Transverse colon (tissue), 4 donors: ENCODE results near the gene UBAC2. TPM values are rescaled to one million over a fixed set of nuclear protein-coding genes. Genes with fewer than 3 reads are reported as not detected.
A peak's percentile ranks its signal among the peaks of the same experiment; 100 is the strongest.

Experiments
- DNase-seq: peaks from one replicate; pipeline ENCODE4 v3.0.0-alpha.2; 2019
- H3K27ac ChIP-seq, 4 donors: fragments of 200-600 bp; sonication (generic); 2 replicates each; pipeline ENCODE4 v1.5.1; 2016 to 2018; ENCODE audit warnings: inconsistent platforms in 4 of 4
- H3K27me3 ChIP-seq: fragments of 200-600 bp; sonication (generic); 2 replicates; pipeline ENCODE4 v1.5.1; 2017; ENCODE audit warnings: inconsistent platforms
- H3K36me3 ChIP-seq, 4 donors: fragments of 200-600 bp; sonication (generic); 2 replicates each; pipeline ENCODE4 v1.5.1; 2017 to 2019; ENCODE audit warnings: inconsistent platforms in 4 of 4
- H3K4me1 ChIP-seq, 4 donors: fragments of 200-600 bp; sonication (generic); 2 replicates each; pipeline ENCODE4 v1.5.1; 2017 to 2020; ENCODE audit warnings: inconsistent platforms in 4 of 4
- H3K4me3 ChIP-seq, 4 donors: fragments of 200-600 bp; sonication (generic); 1 replicate in 1 of 4; 2 replicates in 3 of 4; pipeline versions ENCODE4 v1.5.1 to v1.6.1; 2017 to 2019; ENCODE audit warnings: inconsistent platforms in 4 of 4
- H3K9me3 ChIP-seq, 2 donors: fragments of 200-600 bp; sonication (generic); 2 replicates each; pipeline ENCODE4 v1.5.1; 2017 to 2019; ENCODE audit warnings: inconsistent platforms in 2 of 2
- EP300 ChIP-seq: sonication (generic); formaldehyde crosslinking; IDR thresholded peaks from one replicate; pipeline ENCODE4 v1.6.1; 2017; ENCODE audit warnings: antibody characterized with exemption, low read depth
- POLR2A ChIP-seq: fragments of 450-650 bp; IDR thresholded peaks from one replicate; pipeline ENCODE4 v1.6.1; 2016; ENCODE audit warnings: antibody characterized with exemption, mild to moderate bottlenecking, moderate library complexity
- POLR2AphosphoS5 ChIP-seq, 3 donors: sonication (generic); formaldehyde crosslinking; IDR thresholded peaks; one replicate each; pipeline ENCODE4 v1.6.1; 2016; ENCODE audit warnings: antibody characterized with exemption in 3 of 3
- WGBS, 2 donors: methylation state at CpG; one replicate each; pipeline ENCODE4 v1.1.5; 2018; ENCODE audit warnings: low coverage in 1 of 2; 5-methylcytosine and 5-hydroxymethylcytosine counted together
- in situ Hi-C, 4 donors: fragments of 200-750 bp; cut with MboI; loops; one replicate each; pipeline versions ENCODE4 v1.15.0 to v1.15.1; 2017; ENCODE audit warnings: low sequenced_read_pairs in 3 of 4, low pct_ligation_motif_present in 1 of 4, low pct_unique_long_range_greater_than_20kb in 1 of 4
- intact Hi-C: fragments of 100-400 bp; cut with DNase I; formaldehyde crosslinking; loops from one replicate; pipeline ENCODE4 v1.15.1; 2023; ENCODE audit warnings: low total_unique reads
- total RNA-seq, 4 donors: library from RNA; depleted of rRNA; stranded (reverse); fragments of >200 nt; gene quantifications; one replicate each; pipeline ENCODE4 v1.1.0, GENCODE V29; 2016
- TF ChIP-seq, protein P1 (sequence below), 5 experiments: fragments of 200-600 bp in 3 of 5; fragments of 450-650 bp in 2 of 5; sonication (generic) in 3 of 5; IDR thresholded peaks; 1 replicate in 2 of 5; 2 replicates in 3 of 5; pipeline ENCODE4 v1.5.1; 2016 to 2017; ENCODE audit warnings: antibody characterized with exemption in 5 of 5, inconsistent platforms in 3 of 5, mild to moderate bottlenecking in 2 of 5, moderate library complexity in 1 of 5

The UBAC2 gene
- total RNA-seq, 4 donors from 2014 or later = 34.4 to 77.3 (median 66.5) TPM

DNA sequence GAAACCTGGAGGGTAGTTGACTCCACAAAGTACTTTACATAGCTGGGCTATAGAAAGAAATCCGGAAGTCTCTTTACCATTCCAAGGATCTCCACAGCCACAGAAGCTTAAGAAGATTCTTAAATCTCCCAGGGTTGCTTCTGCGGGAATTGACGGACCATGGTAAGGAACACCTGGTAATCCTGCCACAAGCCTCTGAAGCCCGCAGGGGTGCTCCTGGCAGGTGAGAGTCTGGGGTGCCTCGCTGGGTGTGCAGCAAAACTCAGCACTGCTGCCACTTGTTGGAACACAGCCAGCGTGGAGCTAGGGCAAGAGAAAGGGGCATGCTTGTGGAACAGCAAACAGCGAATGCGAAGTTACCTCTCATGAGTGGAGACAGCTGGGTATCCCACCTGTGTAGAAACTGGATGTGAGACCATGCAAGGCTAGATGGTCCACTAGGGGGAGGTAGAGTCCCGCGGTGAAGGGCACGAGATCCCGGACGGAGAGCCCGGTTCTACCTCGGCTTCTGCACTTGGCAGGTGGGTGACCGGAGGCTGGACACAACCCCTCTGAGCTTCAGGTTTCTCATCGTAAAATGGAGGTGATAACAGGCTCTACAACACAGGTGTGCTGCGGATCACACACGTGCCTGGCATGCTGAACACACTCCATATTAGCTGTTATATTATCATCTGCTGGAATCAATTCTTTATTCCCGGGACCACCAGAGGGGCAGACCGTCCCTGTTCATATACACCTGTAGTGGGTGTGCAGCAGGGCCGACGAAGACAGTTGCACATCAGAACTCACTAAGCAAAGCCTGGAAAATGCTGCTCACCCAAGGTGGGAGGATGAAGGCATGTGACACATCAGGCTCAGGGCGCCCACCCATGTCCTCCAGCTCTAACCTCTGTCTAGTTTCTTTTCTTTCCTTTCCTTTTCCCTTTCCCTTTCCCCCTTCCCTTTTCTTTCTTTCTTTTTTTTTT lies 24.1 kb upstream of the UBAC2 start:
- Histone ChIP-seq H3K27ac (no peak overlapping the region), H3K4me3 (no peak overlapping the region), H3K9me3 (no peaks in the 10 kb centered on the region), H3K36me3 (no peaks in the 10 kb centered on the region), H3K4me1 (peaks cover 4 to 8% (median 7%) of the 10 kb centered on the region in 4 donors), H3K27me3 (peaks cover 11% of the 10 kb centered on the region)
- intact Hi-C loops = loop anchor here (2.0 to 5.0 kb wide), 2 partner anchors 91 to 260 kb away; no protein-coding TSS in a partner anchor
- TF ChIP-seq POLR2AphosphoS5 (IDR thresholded peaks at IDR 0.05) (no peak), POLR2A (no peak), EP300 (no peak)
- TF ChIP-seq, protein P1, sequence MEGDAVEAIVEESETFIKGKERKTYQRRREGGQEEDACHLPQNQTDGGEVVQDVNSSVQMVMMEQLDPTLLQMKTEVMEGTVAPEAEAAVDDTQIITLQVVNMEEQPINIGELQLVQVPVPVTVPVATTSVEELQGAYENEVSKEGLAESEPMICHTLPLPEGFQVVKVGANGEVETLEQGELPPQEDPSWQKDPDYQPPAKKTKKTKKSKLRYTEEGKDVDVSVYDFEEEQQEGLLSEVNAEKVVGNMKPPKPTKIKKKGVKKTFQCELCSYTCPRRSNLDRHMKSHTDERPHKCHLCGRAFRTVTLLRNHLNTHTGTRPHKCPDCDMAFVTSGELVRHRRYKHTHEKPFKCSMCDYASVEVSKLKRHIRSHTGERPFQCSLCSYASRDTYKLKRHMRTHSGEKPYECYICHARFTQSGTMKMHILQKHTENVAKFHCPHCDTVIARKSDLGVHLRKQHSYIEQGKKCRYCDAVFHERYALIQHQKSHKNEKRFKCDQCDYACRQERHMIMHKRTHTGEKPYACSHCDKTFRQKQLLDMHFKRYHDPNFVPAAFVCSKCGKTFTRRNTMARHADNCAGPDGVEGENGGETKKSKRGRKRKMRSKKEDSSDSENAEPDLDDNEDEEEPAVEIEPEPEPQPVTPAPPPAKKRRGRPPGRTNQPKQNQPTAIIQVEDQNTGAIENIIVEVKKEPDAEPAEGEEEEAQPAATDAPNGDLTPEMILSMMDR (IDR thresholded peaks at IDR 0.05) = peak; percentile 89 to 94 (median 92)
- in situ Hi-C loops = loop anchor here (5.0 to 25.0 kb wide), 4 partner anchors 86 to 261 kb away; no protein-coding TSS in a partner anchor
- 24 to 100% methylated on average over 1 to 23 of the region's 24 CpGs for WGBS, 2 donors
- DNase-seq = peak; percentile 81

DNA sequence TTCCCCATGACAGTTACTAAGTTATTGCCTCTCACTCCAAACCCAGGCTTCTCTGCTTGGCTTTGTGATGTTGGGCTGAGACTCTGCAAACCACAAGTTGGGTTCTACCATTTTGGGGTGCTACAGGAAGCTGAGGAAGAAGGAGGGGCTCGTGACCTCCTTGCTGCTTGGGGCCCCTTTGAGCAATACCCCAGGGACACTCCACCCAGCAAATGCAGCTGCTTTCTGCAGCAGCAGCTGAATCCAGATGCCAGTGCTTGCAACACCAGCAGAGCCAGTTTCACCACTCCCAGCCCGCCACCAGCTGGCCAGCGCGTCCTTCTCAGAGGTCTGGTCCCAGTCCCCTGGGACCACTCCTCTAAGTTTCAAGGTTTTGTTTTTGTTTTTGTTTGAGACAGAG lies 22.0 kb upstream of the UBAC2 start:
- Histone ChIP-seq H3K4me1 (peaks cover 4 to 8% (median 7%) of the 10 kb centered on the region in 4 donors), H3K36me3 (no peaks in the 10 kb centered on the region), H3K4me3 (no peak overlapping the region), H3K27me3 (peaks cover 10% of the 10 kb centered on the region), H3K9me3 (peaks cover 7 to 11% of the 10 kb centered on the region in 2 donors), H3K27ac (no peak overlapping the region)
- intact Hi-C loops = loop anchor here (5.0 kb wide), 1 partner anchor 89 kb away; no protein-coding TSS in a partner anchor
- no peak for TF ChIP-seq EP300
- no peak for TF ChIP-seq POLR2AphosphoS5 (IDR thresholded peaks at IDR 0.05)
- TF ChIP-seq POLR2A = no peak
- TF ChIP-seq, protein P1 (IDR thresholded peaks at IDR 0.05) = no peak
- DNase-seq = no peak
- 67% methylated on average over 4 of the region's 4 CpGs; no CpG with 5 or more reads in 1 of the 2 donors for WGBS, 2 donors
- in situ Hi-C loops = loop anchor here (5.0 to 25.0 kb wide), 4 partner anchors 84 to 259 kb away; no protein-coding TSS in a partner anchor

DNA sequence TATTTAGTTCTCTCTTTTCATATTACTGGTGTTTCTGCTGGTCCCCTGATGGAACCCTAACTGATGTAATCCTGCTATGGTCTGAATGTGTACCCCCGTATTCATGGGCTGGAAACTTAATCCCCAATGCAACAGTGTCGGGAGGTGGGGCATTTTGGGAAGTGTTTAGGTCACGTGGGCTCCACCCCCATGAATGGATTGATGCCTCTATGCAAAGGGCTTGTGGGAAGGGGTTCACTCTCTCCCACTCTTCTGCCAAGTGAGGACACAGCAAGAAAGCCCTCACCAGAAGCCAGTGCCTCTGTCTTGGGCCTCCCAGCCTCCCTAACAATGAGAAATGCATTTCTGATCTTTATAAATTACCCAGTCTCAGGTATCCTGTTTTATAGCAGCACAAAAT lies 21.2 kb upstream of the UBAC2 start:
- Histone ChIP-seq H3K4me3 (no peak overlapping the region), H3K27me3 (peaks cover 6% of the 10 kb centered on the region), H3K9me3 (peaks cover 7 to 11% of the 10 kb centered on the region in 2 donors), H3K27ac (no peak overlapping the region), H3K4me1 (peaks cover 4 to 8% (median 7%) of the 10 kb centered on the region in 4 donors), H3K36me3 (no peaks in the 10 kb centered on the region)
- TF ChIP-seq, protein P1 (IDR thresholded peaks at IDR 0.05) = no peak
- TF ChIP-seq EP300 (no peak), POLR2A (no peak), POLR2AphosphoS5 (IDR thresholded peaks at IDR 0.05) (no peak)
- WGBS, 2 donors = 76% methylated on average over 3 of the region's 3 CpGs; no CpG with 5 or more reads in 1 of the 2 donors
- DNase-seq = no peak
- intact Hi-C loops (loop anchor here (5.0 kb wide), 1 partner anchor 88 kb away; no protein-coding TSS in a partner anchor), in situ Hi-C loops (loop anchor here (5.0 to 25.0 kb wide), 4 partner anchors 83 to 258 kb away; no protein-coding TSS in a partner anchor)

DNA sequence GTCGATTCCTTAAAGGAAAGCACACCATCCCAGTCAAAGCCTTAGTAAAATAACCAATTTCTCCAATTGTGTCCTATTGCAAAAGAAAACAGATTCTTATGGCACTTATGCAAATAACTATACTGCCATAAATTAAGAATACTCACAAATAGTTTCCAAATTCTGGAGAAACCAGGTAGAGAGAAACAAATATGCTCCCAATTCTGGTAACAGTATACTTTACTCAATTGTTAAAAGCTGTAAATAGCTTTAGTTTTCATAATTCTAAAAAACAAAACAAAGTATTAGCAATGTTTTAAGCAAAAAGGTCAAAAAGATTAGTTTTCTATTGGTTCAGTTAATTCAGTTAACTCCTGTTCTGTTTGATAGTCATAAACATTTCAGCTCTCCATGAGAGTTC lies 18.2 kb upstream of the UBAC2 start:
- WGBS, 2 donors = 88 to 90% methylated on average over 1 of the region's 1 CpG
- intact Hi-C loops = no loop called here
- no peaks in the 10 kb centered on the region for H3K4me1 ChIP-seq

More for the DNA sequence above, 18.2 kb upstream of the UBAC2 start:
- H3K27ac ChIP-seq = no peak overlapping the region
- H3K27me3 ChIP-seq = no peaks in the 10 kb centered on the region
- no peak overlapping the region for H3K4me3 ChIP-seq
- H3K36me3 ChIP-seq = no peaks in the 10 kb centered on the region
- DNase-seq = no peak
- H3K9me3 ChIP-seq = peaks cover 7 to 11% of the 10 kb centered on the region in 2 donors
- in situ Hi-C loops = loop anchor here in 2 of 4 donors (25.0 kb wide), 1 partner anchor 255 kb away; no protein-coding TSS in a partner anchor
- no peak for TF ChIP-seq POLR2AphosphoS5 (IDR thresholded peaks at IDR 0.05)
- TF ChIP-seq POLR2A = no peak
- TF ChIP-seq, protein P1 (IDR thresholded peaks at IDR 0.05) = no peak
- TF ChIP-seq EP300 = no peak
